Tibial artery (tissue), 4 donors: ENCODE measurements around the gene MAST4.

Experiments
- DNase-seq, 2 donors: peaks; one replicate each; pipeline ENCODE4 v3.0.0-alpha.2; 2019
- H3K27ac ChIP-seq, 2 donors: fragments of 200-600 bp; sonication (generic) in 1 of 2; 1 replicate in 1 of 2; 2 replicates in 1 of 2; pipeline ENCODE4 v1.5.1; 2018 to 2019; ENCODE audit warnings: mild to moderate bottlenecking in 1 of 2
- H3K27me3 ChIP-seq, 2 donors: fragments of 200-600 bp; sonication (generic) in 1 of 2; one replicate each; pipeline versions ENCODE4 v1.5.1 to v1.6.0; 2016 to 2019
- H3K36me3 ChIP-seq, 3 donors: fragments of 200-600 bp; sonication (generic) in 2 of 3; one replicate each; pipeline ENCODE4 v1.5.1; 2016 to 2019; ENCODE audit warnings: mild to moderate bottlenecking in 2 of 3
- H3K4me1 ChIP-seq, 4 donors: fragments of 200-600 bp; sonication (generic) in 2 of 4; 1 replicate in 3 of 4; 2 replicates in 1 of 4; pipeline ENCODE4 v1.5.1; 2016 to 2019
- H3K4me3 ChIP-seq, 2 donors: fragments of 200-600 bp; sonication (generic) in 1 of 2; 1 replicate in 1 of 2; 2 replicates in 1 of 2; pipeline ENCODE4 v1.5.1; 2018 to 2019; ENCODE audit warnings: mild to moderate bottlenecking in 2 of 2
- H3K9me3 ChIP-seq, 3 donors: fragments of 200-600 bp; sonication (generic) in 1 of 3; one replicate each; pipeline ENCODE4 v1.5.1; 2016 to 2019
- intact Hi-C: fragments of 100-400 bp; cut with DNase I; formaldehyde crosslinking; loops from one replicate; pipeline ENCODE4 v1.15.0; 2023; ENCODE audit warnings: low total_unique reads
- TF ChIP-seq, protein P1 (sequence below), 2 experiments: fragments of 200-600 bp in 1 of 2; fragments of 450-650 bp in 1 of 2; IDR thresholded peaks; one replicate each; pipeline ENCODE4 v1.5.1; 2017 to 2019; ENCODE audit warnings: antibody characterized with exemption in 2 of 2, mild to moderate bottlenecking in 1 of 2, moderate library complexity in 1 of 2

The MAST4 gene

DNA sequence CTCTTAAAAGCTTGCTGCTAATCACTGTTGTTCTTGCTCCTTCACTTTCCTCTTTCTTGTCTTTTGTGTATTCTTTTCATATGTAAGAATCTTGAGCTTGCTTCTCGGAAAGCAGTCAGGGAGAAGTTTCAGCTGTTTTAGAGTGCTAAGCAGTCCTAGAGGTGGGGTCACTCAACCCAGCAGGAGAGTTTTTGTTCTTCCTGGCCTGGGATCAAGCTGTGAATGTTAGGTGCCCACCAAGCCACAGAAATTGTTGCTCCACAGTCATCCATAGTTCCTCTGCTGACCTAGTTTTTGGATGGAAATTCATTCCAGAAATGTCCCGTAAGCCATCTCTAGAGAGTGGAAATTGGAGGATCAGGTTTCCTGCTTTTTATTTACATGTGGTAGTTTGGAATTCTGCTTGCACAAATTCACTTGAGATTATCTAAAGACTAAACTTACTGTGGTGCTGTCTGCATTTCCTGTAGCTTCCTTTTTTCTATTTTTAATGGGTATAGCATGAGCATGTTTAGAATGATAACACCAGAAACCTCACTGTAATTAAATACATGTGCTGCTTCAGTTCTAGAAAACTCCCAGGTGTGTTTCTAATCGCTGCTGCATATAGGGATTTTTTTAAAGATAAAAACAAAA, 108.7 kb downstream of the MAST4 start:
- TF ChIP-seq, protein P1, sequence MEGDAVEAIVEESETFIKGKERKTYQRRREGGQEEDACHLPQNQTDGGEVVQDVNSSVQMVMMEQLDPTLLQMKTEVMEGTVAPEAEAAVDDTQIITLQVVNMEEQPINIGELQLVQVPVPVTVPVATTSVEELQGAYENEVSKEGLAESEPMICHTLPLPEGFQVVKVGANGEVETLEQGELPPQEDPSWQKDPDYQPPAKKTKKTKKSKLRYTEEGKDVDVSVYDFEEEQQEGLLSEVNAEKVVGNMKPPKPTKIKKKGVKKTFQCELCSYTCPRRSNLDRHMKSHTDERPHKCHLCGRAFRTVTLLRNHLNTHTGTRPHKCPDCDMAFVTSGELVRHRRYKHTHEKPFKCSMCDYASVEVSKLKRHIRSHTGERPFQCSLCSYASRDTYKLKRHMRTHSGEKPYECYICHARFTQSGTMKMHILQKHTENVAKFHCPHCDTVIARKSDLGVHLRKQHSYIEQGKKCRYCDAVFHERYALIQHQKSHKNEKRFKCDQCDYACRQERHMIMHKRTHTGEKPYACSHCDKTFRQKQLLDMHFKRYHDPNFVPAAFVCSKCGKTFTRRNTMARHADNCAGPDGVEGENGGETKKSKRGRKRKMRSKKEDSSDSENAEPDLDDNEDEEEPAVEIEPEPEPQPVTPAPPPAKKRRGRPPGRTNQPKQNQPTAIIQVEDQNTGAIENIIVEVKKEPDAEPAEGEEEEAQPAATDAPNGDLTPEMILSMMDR (IDR thresholded peaks at IDR 0.05) = no peak
- DNase-seq = no peak
- Histone ChIP-seq H3K27me3 (no peaks in the 10 kb centered on the region), H3K9me3 (no peaks in the 10 kb centered on the region), H3K36me3 (no peaks in the 10 kb centered on the region), H3K4me1 (no peaks in the 10 kb centered on the region), H3K27ac (no peak overlapping the region), H3K4me3 (no peak overlapping the region)
- intact Hi-C loops = no loop called here

DNA sequence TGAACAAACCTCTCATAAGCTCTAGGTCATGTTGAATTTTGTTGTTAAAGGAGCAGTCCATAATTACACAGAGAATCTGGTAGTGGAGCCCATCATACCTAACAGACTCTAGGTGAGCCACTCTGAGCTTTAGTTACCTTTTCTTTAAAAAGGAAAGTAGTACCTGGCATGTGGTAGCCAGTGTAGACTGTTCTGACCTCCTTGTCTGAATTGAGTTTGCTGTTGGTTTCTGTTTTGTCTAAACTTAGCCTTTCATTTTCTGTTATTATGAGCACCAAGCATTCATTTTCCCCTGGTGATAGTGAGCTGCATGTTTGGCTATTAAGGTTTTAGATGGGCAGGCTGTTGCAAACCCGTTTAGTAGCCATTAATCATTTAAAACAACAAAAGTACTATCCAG, 112.2 kb downstream of the MAST4 start:
- intact Hi-C loops = no loop called here
- H3K36me3 ChIP-seq = no peaks in the 10 kb centered on the region
- TF ChIP-seq, protein P1 (IDR thresholded peaks at IDR 0.05) = no peak

DNA sequence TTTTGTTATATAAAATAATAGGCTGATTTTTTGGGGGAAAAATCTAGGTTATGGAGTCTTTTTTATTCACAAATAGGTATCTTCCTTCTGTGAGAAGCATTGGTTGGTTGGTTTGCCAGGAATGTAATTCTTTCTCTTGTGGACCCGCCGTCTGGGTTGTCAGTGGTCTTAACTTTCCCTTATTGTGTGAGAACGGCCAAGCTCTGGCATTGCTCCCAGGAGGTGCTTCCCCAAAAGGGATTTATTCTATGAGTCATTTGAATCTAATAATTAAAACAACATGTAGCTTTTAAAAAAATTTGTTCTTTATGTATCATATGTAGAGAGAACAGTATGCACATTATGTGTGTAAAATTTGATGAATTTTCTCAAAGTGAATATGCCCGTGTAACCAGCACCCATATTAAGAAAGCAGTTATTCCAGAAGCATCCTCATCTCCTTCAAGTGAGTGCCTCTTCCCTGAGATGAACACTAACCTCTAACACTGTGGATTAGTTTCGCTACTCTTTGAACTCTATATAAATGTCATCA, 114.4 kb downstream of the MAST4 start:
- intact Hi-C loops = no loop called here
- no peak overlapping the region for H3K27ac ChIP-seq
- H3K4me1 ChIP-seq = no peaks in the 10 kb centered on the region
- TF ChIP-seq, protein P1 (IDR thresholded peaks at IDR 0.05) = no peak
- DNase-seq = no peak
- no peak overlapping the region for H3K4me3 ChIP-seq
- H3K36me3 ChIP-seq = no peaks in the 10 kb centered on the region
- peaks cover 0 to 5% (median 3%) of the 10 kb centered on the region in 3 donors for H3K9me3 ChIP-seq
- H3K27me3 ChIP-seq = no peaks in the 10 kb centered on the region

More for the DNA sequence above, 112.2 kb downstream of the MAST4 start:
- no peaks in the 10 kb centered on the region for H3K4me1 ChIP-seq
- no peak overlapping the region for H3K4me3 ChIP-seq
- no peaks in the 10 kb centered on the region for H3K27me3 ChIP-seq
- peaks cover 0 to 5% (median 3%) of the 10 kb centered on the region in 3 donors for H3K9me3 ChIP-seq
- no peak overlapping the region for H3K27ac ChIP-seq
- no peak for DNase-seq

DNA sequence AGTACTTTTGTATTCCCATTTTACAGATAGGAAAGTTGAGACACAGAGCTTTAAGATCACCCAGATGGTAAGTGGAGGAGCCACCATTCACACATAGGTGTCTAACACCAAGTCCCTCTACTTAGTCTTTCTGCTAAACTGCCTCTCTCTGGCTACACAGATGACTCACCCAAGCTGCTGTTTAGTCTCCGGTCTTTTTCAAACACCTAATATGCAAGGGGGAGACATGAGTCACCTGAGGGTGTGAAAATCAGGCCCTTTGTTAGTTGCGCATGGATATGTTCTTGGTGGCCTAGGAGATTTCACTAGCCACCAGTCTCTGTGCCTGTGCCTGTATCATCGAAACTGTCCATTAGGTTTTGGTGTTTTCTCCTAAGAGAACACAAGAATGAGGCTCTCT, 117.8 kb downstream of the MAST4 start:
- H3K27me3 ChIP-seq = no peaks in the 10 kb centered on the region
- no peak for DNase-seq
- no peaks in the 10 kb centered on the region for H3K36me3 ChIP-seq
- TF ChIP-seq, protein P1 (IDR thresholded peaks at IDR 0.05) = no peak
- peaks cover 0 to 5% (median 3%) of the 10 kb centered on the region in 3 donors for H3K9me3 ChIP-seq
- no peak overlapping the region for H3K27ac ChIP-seq
- H3K4me1 ChIP-seq = peaks cover 0 to 8% (median 4%) of the 10 kb centered on the region in 4 donors
- H3K4me3 ChIP-seq = no peak overlapping the region
- intact Hi-C loops = no loop called here

DNA sequence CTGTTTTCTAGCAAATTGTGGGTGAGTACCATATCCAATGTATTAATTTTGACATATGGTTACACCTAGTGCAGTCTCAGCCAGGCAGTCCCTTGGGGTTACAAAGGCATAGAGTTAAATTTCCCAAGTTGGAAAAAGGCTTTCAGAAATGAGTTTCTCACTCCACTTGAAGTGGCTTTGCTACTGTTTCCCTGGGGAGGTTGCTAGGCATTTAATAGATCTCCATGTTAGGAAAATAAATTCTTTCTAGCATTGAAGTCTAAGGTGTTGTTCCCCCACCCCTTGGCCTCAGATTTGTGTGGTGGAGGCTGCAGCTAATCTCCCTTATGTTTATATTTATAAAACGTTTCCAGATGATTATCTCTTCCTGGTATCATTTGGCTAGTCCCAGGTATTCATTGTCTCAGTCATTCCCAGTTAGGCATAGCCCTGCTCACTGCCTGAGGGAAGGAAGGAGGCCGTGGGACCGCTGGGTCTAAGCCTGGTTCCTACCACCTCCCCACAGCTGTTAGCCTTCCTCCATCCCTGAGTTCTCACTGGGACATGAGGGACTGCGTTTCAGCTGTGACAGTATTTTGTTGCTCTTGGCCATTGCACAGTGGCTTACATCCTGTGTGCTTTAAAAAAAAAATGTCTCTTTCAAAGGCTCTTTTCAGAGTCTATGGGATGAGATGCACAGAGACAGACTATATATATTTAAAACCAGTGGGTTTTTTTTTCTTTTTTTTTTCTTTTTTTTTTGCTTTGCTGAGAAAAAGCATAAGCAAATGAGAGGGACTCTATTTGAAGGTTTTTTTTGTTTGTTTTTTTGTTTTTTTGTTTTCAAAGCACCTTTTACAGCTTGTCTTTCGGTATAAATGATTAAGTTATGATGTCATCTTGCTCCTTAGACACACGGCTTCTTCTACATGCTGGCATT, 121.5 kb downstream of the MAST4 start:
- no peak overlapping the region for H3K4me3 ChIP-seq
- TF ChIP-seq, protein P1 (IDR thresholded peaks at IDR 0.05) = no peak
- H3K27me3 ChIP-seq = no peaks in the 10 kb centered on the region
- H3K4me1 ChIP-seq = peaks cover 0 to 8% (median 4%) of the 10 kb centered on the region in 4 donors
- DNase-seq = no peak
- H3K27ac ChIP-seq = no peak overlapping the region
- H3K36me3 ChIP-seq = no peaks in the 10 kb centered on the region
- no peaks in the 10 kb centered on the region for H3K9me3 ChIP-seq
- intact Hi-C loops = no loop called here
